Stimulated activated CD4-positive, alpha-beta T cell treated with anti-CD3 and anti-CD28 coated beads, Interleukin-2, amount 100 ng/mL, for 48 hours (primary cell): ENCODE results near the gene MYEOV.

ENCODE experiments used
- DNase-seq, 2 donors: peaks; one replicate each; pipeline ENCODE4 v3.0.0-alpha.2; 2020

The MYEOV gene

GRCh38 chr11:69293819-69294505, at the start of gene MYEOV:
MYEOV (plus strand) TSS chr11:69294155; CDS start chr11:69295355, 1,200 bp downstream.
- no peak for DNase-seq

GRCh38 chr11:69244266-69244665, 49.7 kb upstream of the MYEOV start:
- no peak for DNase-seq

GRCh38 chr11:69245041-69245440, 48.9 kb upstream of the MYEOV start:
- DNase-seq: no peak

GRCh38 chr11:69245491-69246345, 48.2 kb upstream of the MYEOV start:
- DNase-seq: no peak

- DNase-seq: no peak
These were observed 44.4 kb upstream of the MYEOV start for GRCh38 chr11:69249311-69250185.

GRCh38 chr11:69250186-69251056, 43.5 kb upstream of the MYEOV start:
- no peak for DNase-seq

GRCh38 chr11:69251057-69251393, 42.9 kb upstream of the MYEOV start:
- DNase-seq: no peak

- DNase-seq: no peak
These were observed 42.1 kb upstream of the MYEOV start for GRCh38 chr11:69251639-69252489.

- DNase-seq: no peak
These were observed 41.5 kb upstream of the MYEOV start for GRCh38 chr11:69252490-69252837.

- no peak for DNase-seq
These were observed 40.9 kb upstream of the MYEOV start for GRCh38 chr11:69253028-69253427.

- no peak for DNase-seq
These were observed 36.8 kb upstream of the MYEOV start for GRCh38 chr11:69257134-69257533.

GRCh38 chr11:69257838-69258658, 35.9 kb upstream of the MYEOV start:
- no peak for DNase-seq

- DNase-seq: no peak
These were observed 34.9 kb upstream of the MYEOV start for GRCh38 chr11:69259096-69259495.

- DNase-seq: no peak
These were observed 33.3 kb upstream of the MYEOV start for GRCh38 chr11:69260622-69261021.

- no peak for DNase-seq
These were observed 32.8 kb upstream of the MYEOV start for GRCh38 chr11:69261116-69261515.

GRCh38 chr11:69262918-69263735, 30.8 kb upstream of the MYEOV start:
- DNase-seq: no peak

- DNase-seq: no peak
These were observed 30.3 kb upstream of the MYEOV start for GRCh38 chr11:69263736-69264052.

- no peak for DNase-seq
These were observed 29.5 kb upstream of the MYEOV start for GRCh38 chr11:69264486-69264885.

GRCh38 chr11:69265210-69265609, 28.7 kb upstream of the MYEOV start:
- no peak for DNase-seq
